Vagina (tissue), 2 donors: ENCODE data around the gene PRRT2. TPM values are rescaled to one million over a fixed set of nuclear protein-coding genes. Genes with fewer than 3 reads are reported as not detected.

ENCODE experiments used
- DNase-seq, 2 donors: peaks; one replicate each; pipeline ENCODE4 v3.0.0-alpha.2; 2017; ENCODE audit errors: extremely low spot score in 2 of 2
- H3K27ac ChIP-seq: fragments of 200-600 bp; sonication (generic); one replicate; pipeline ENCODE4 v1.5.1; 2019
- H3K27me3 ChIP-seq: fragments of 200-600 bp; sonication (generic); one replicate; pipeline ENCODE4 v1.5.1; 2019
- H3K36me3 ChIP-seq, 2 donors: fragments of 200-600 bp; sonication (generic); one replicate each; pipeline ENCODE4 v1.5.1; 2017 to 2019
- H3K4me1 ChIP-seq: fragments of 200-600 bp; sonication (generic); one replicate; pipeline ENCODE4 v1.5.1; 2019
- H3K4me3 ChIP-seq, 2 donors: fragments of 200-600 bp; sonication (generic); 1 replicate in 1 of 2; 2 replicates in 1 of 2; pipeline ENCODE4 v1.5.1; 2016 to 2019
- H3K9me3 ChIP-seq: fragments of 200-600 bp; sonication (generic); one replicate; pipeline ENCODE4 v1.5.1; 2019
- POLR2A ChIP-seq, 2 donors: fragments of 450-650 bp; IDR thresholded peaks; one replicate each; pipeline ENCODE4 v1.6.1; 2017; ENCODE audit warnings: antibody characterized with exemption in 2 of 2, mild to moderate bottlenecking in 2 of 2, moderate library complexity in 2 of 2
- POLR2AphosphoS5 ChIP-seq, 2 donors: sonication (generic); formaldehyde crosslinking; IDR thresholded peaks; one replicate each; pipeline ENCODE4 v1.9.0; 2017; ENCODE audit warnings: antibody characterized with exemption in 2 of 2, mild to moderate bottlenecking in 2 of 2, low read depth in 1 of 2; ENCODE audit not compliant: insufficient read depth in 1 of 2
- intact Hi-C: fragments of 100-400 bp; cut with DNase I; formaldehyde crosslinking; loops from one replicate; pipeline ENCODE4 v1.15.1; 2023
- total RNA-seq: library from RNA; depleted of rRNA; stranded (reverse); fragments of >200 nt; gene quantifications from one replicate; pipeline ENCODE4 v1.2.3, GENCODE V29; 2016
- TF ChIP-seq, protein P1 (sequence below), 3 experiments: fragments of 450-650 bp in 2 of 3; fragments of 200-600 bp in 1 of 3; sonication (generic) in 1 of 3; IDR thresholded peaks; one replicate each; pipeline ENCODE4 v1.5.1; 2017 to 2019; ENCODE audit warnings: antibody characterized with exemption in 3 of 3, mild to moderate bottlenecking in 2 of 3, moderate library complexity in 2 of 3

Gene PRRT2
- total RNA-seq, 1 donor from 2014 or later: 20.4 TPM

DNA sequence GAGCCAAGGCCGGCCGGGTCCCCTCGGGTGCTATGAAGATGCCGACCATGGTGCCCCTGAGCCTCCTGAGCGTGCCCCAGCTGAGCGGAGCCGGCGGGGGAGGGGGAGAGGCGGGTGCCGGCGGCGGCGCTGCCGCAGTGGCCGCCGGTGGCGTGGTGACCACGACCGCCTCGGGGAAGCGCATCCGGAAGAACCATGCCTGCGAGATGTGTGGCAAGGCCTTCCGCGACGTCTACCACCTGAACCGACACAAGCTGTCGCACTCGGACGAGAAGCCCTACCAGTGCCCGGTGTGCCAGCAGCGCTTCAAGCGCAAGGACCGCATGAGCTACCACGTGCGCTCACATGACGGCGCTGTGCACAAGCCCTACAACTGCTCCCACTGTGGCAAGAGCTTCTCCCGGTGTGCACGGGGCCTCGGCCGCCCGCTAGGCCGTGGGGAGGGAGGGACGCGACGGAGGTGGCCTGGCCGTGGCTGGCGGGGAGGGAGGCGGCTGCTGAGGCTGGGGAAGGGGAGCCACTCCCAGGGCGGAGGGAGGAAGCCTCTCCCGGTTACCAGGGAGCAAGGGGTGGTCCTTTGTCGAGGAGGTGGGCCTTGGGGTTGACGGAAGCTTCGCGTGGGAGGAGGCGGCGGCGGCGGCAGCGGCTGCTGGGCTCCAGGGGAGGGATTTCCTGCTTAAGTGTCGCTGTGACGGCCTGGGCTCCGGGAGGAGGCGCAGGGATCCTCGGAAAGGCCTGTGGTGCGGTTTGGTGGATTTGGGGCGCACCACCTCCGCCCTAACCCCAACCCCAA, 4.4 kb upstream of the PRRT2 start:
- peaks cover 0 to 20% of the 10 kb centered on the region in 2 donors for H3K36me3 ChIP-seq
- intact Hi-C loops: loop anchor here (5.0 kb wide), 1 partner anchor 570 kb away; no protein-coding TSS in a partner anchor
- no peaks in the 10 kb centered on the region for H3K27me3 ChIP-seq
- DNase-seq: no peak
- peak in 1 of 2 donors; percentile 61 for TF ChIP-seq POLR2A (IDR thresholded peaks at IDR 0.05)
- TF ChIP-seq, protein P1, sequence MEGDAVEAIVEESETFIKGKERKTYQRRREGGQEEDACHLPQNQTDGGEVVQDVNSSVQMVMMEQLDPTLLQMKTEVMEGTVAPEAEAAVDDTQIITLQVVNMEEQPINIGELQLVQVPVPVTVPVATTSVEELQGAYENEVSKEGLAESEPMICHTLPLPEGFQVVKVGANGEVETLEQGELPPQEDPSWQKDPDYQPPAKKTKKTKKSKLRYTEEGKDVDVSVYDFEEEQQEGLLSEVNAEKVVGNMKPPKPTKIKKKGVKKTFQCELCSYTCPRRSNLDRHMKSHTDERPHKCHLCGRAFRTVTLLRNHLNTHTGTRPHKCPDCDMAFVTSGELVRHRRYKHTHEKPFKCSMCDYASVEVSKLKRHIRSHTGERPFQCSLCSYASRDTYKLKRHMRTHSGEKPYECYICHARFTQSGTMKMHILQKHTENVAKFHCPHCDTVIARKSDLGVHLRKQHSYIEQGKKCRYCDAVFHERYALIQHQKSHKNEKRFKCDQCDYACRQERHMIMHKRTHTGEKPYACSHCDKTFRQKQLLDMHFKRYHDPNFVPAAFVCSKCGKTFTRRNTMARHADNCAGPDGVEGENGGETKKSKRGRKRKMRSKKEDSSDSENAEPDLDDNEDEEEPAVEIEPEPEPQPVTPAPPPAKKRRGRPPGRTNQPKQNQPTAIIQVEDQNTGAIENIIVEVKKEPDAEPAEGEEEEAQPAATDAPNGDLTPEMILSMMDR (IDR thresholded peaks at IDR 0.05): peak in 1 of 3 experiments; percentile 39
- peak; percentile 83 to 96 for TF ChIP-seq POLR2AphosphoS5 (IDR thresholded peaks at IDR 0.05; ENCODE audit: insufficient read depth in 1 of 2, low read depth in 1 of 2)
- peak overlapping the region; percentile 96 for H3K27ac ChIP-seq
- peak overlapping the region; percentile 54 to 57 for H3K4me3 ChIP-seq
- H3K4me1 ChIP-seq: peaks cover 64% of the 10 kb centered on the region
- H3K9me3 ChIP-seq: no peaks in the 10 kb centered on the region

DNA sequence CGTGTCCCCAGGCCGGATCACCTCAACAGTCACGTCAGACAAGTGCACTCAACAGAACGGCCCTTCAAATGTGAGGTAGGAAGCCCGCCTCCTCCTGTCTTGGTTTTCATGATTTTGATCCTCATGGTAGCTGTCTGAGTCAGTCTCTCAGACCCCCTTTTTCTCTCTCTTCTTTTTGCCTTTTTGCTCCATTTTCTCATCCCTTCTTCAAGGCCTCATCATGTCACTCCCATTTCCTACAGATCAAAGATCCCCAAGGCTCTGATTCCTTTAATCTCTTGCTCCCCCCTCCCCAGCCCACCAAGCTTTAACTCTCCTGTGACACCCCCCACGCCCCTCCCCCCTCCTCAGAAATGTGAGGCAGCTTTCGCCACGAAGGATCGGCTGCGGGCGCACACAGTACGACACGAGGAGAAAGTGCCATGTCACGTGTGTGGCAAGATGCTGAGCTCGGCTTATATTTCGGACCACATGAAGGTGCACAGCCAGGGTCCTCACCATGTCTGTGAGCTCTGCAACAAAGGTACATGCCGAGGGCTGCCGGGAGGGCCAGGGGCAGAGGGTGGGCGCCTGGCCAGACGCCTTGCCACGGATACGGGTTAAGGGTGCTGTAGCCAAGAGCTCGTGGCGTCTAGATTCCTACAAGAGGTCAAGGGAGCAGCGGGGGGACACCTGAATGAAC, 3.6 kb upstream of the PRRT2 start:
- intact Hi-C loops: loop anchor here (5.0 kb wide), 1 partner anchor 569 kb away; no protein-coding TSS in a partner anchor
- Histone ChIP-seq H3K4me3 (peak overlapping the region; percentile 54 to 57), H3K27ac (peak overlapping the region; percentile 96), H3K9me3 (no peaks in the 10 kb centered on the region), H3K27me3 (no peaks in the 10 kb centered on the region), H3K36me3 (peaks cover 0 to 20% of the 10 kb centered on the region in 2 donors), H3K4me1 (peaks cover 71% of the 10 kb centered on the region)
- TF ChIP-seq POLR2A (IDR thresholded peaks at IDR 0.05) (no peak), POLR2AphosphoS5 (IDR thresholded peaks at IDR 0.05; ENCODE audit: insufficient read depth in 1 of 2, low read depth in 1 of 2) (no peak)
- TF ChIP-seq, protein P1 (IDR thresholded peaks at IDR 0.05): no peak
- no peak for DNase-seq

DNA sequence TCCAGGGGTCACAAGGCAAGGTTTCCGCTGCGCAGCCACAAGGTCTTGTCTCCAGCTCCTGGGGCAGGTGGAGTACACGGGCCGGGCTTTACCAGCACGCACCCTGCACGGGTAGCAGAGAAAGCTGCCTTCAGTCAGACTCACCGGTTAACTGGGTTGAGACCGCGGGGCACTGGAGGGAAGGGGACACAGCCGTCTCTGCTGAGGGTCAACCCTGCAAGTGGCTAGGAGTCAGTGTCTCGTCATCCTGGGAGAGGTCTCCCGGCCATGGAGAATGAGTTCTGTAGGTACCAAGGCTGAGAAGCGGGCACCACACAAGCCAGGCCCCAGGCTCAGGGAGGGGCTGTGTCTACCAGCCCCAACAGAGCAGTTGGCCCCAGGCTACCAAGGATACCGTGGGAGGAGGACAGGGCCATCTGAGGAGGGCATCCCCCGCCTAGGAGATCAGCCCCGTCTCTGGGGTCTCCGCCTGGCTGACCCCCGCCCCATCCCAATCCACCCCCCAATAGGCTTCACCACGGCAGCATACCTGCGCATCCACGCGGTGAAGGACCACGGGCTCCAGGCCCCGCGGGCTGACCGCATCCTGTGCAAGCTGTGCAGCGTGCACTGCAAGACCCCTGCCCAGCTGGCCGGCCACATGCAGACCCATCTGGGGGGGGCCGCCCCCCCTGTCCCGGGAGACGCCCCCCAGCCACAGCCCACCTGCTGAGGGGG, 2.8 kb upstream of the PRRT2 start:
- Histone ChIP-seq H3K27ac (peak overlapping the region; percentile 96), H3K9me3 (no peaks in the 10 kb centered on the region), H3K36me3 (peaks cover 0 to 20% of the 10 kb centered on the region in 2 donors), H3K27me3 (no peaks in the 10 kb centered on the region), H3K4me3 (peak overlapping the region in 1 of 2 donors; percentile 57), H3K4me1 (peaks cover 75% of the 10 kb centered on the region)
- no peak for DNase-seq
- no peak for TF ChIP-seq POLR2AphosphoS5 (IDR thresholded peaks at IDR 0.05; ENCODE audit: insufficient read depth in 1 of 2, low read depth in 1 of 2)
- TF ChIP-seq POLR2A (IDR thresholded peaks at IDR 0.05): no peak
- intact Hi-C loops: loop anchor here (5.0 kb wide), 1 partner anchor 568 kb away; no protein-coding TSS in a partner anchor

DNA sequence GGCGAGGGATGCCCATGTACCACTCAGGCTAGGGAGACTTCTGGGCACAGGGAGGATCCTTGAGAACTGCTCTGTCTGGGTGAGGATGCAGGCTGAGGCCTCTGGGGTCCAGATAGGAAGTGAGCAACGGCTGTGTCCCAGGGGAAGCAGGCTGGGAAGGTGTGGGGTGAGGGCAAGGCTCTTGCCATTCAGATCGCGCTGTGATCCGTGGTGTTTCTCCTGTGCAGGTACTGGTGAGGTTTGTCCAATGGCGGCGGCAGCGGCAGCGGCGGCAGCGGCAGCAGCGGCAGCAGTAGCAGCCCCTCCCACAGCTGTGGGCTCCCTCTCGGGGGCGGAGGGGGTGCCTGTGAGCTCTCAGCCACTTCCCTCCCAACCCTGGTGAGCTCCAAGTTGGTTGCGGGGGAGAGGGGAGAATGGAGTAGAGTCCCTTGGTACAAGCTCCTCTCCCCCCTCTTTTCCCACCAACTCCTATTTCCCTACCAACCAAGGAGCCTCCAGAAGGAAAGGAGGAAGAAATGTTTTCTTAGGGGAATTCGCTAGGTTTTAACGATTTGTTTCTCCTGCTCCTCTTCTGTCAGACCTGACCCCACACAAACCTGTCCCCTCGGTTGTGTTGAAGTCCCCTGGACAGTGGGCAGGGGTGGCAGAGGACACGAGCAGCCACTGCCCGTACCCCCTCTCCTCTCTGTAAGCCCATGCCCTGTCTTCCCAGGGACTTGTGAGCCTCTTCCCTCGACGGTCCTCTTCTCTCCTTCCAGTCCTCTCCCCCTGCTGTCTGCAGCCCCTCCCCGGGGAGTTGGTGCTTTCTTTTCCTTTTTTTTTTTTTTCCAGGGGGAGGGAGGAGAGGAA, 1.9 kb upstream of the PRRT2 start:
- TF ChIP-seq, protein P1 (IDR thresholded peaks at IDR 0.05): no peak
- TF ChIP-seq POLR2AphosphoS5 (IDR thresholded peaks at IDR 0.05; ENCODE audit: insufficient read depth in 1 of 2, low read depth in 1 of 2) (no peak), POLR2A (IDR thresholded peaks at IDR 0.05) (no peak)

More for the DNA sequence above, 1.9 kb upstream of the PRRT2 start:
- no peak overlapping the region for H3K4me3 ChIP-seq
- peaks cover 77% of the 10 kb centered on the region for H3K4me1 ChIP-seq
- intact Hi-C loops: loop anchor here (5.0 kb wide), 3 partner anchors 187 to 567 kb away; partner anchors contain the start of genes ALDOA, HIRIP3 and INO80E
- H3K27ac ChIP-seq: peak overlapping the region; percentile 96
- peaks cover 0 to 20% of the 10 kb centered on the region in 2 donors for H3K36me3 ChIP-seq
- no peak for DNase-seq
- H3K9me3 ChIP-seq: no peaks in the 10 kb centered on the region
- no peaks in the 10 kb centered on the region for H3K27me3 ChIP-seq
